ENCODE measurements around the gene FTL.
A peak's percentile ranks its signal among the peaks of the same experiment; 100 is the strongest.

Gene FTL

DNA sequence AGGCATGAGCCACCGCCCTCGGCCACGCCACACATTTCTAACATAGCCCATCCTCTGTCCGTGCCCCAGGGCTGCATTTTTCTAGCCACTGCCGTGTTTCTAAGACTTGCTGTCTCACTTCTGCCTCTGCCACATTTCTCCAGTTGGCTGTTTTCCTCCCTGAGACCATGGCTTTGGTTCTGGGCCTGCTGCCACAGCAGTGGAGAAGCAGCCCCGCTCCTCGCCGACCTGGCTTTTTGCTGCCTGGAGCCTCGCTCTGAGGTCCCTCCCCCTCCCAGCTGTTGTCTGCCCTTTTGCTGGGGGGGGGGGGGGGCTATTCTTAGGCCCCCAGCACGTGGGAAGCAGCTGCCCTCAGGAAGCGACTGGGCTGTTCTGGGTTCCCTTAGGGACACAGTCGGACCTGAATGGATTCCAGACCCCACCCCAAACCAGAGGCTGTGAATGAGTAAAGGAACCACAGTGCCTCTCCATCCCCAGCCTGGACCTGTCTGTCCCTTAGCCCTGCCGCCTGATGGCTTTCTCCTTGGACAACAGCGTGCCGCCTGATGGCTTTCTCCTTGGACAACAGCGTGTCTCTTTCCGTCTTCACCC is 24.7 kb downstream of the FTL start:
- H3K23ac ChIP-seq (ENCODE audit: low read depth, low read length, poor library complexity): peak overlapping the region; percentile 26
- H4K91ac ChIP-seq (ENCODE audit: low read depth, low read length, poor library complexity): no peak overlapping the region
- H3K18ac ChIP-seq (ENCODE audit: low read length): no peak overlapping the region
- H2BK12ac ChIP-seq (ENCODE audit: low read length): no peak overlapping the region
- H3K4ac ChIP-seq (ENCODE audit: low read length): no peak overlapping the region
- no peaks in the 10 kb centered on the region for H3K27me3 ChIP-seq (ENCODE audit: control insufficient read depth in 3 of 3, insufficient read depth in 3 of 3, low read depth in 1 of 3, low read length in 3 of 3)
- no peak overlapping the region for H3K4me2 ChIP-seq (ENCODE audit: insufficient read depth, low read length, poor library complexity, severe bottlenecking)
- H3K9me3 ChIP-seq (replicated peaks in 1 of 2; ENCODE audit: control insufficient read depth in 2 of 2, insufficient read depth in 1 of 2, low read depth in 1 of 2, low read length in 2 of 2): no peaks in the 10 kb centered on the region
- no peak overlapping the region for H3K9ac ChIP-seq (ENCODE audit: low read depth, low read length, poor library complexity)
- no peak overlapping the region for H2AK5ac ChIP-seq (ENCODE audit: low read depth, low read length)
- no peak overlapping the region for H3K4me3 ChIP-seq (ENCODE audit: low read length in 2 of 2)
- H2BK5ac ChIP-seq (ENCODE audit: low read length): no peak overlapping the region
- H4K8ac ChIP-seq (ENCODE audit: low read depth, low read length): no peak overlapping the region
- H3K14ac ChIP-seq (ENCODE audit: low read length): no peak overlapping the region
- peaks cover 20 to 46% of the 10 kb centered on the region in 2 donors for H3K36me3 ChIP-seq (replicated peaks in 1 of 2; ENCODE audit: control insufficient read depth in 2 of 2, insufficient read depth in 2 of 2, low read length in 2 of 2)
- no peak overlapping the region for H2BK120ac ChIP-seq (ENCODE audit: low read depth, low read length)
- no CpG with 5 or more reads among the region's 17 CpGs for WGBS, 2 donors (ENCODE audit: extremely low coverage in 2 of 2, insufficient read length in 2 of 2, insufficient replicate concordance in 1 of 2)
- no peak overlapping the region for H2AFZ ChIP-seq (ENCODE audit: low read length)
- peaks cover 11% of the 10 kb centered on the region for H3K79me1 ChIP-seq (ENCODE audit: low read depth, low read length)
- no peak for DNase-seq (ENCODE audit: low spot score)
- H3K27ac ChIP-seq (replicated peaks; ENCODE audit: low read length): no peak overlapping the region
- H2BK15ac ChIP-seq (ENCODE audit: low read length): no peak overlapping the region
- peaks cover 5 to 11% of the 10 kb centered on the region in 2 donors for H3K4me1 ChIP-seq (ENCODE audit: control insufficient read depth in 2 of 2, insufficient read depth in 1 of 2, low read depth in 1 of 2, low read length in 2 of 2)

GRCh38 chr19:48990400-48990799 is 25.3 kb downstream of the FTL start:
- no peak overlapping the region for H3K4me3 ChIP-seq (ENCODE audit: low read length in 2 of 2)
- no peak overlapping the region for H2AFZ ChIP-seq (ENCODE audit: low read length)
- H4K8ac ChIP-seq (ENCODE audit: low read depth, low read length): no peak overlapping the region
- H3K36me3 ChIP-seq (replicated peaks in 1 of 2; ENCODE audit: control insufficient read depth in 2 of 2, insufficient read depth in 2 of 2, low read length in 2 of 2): peaks cover 14 to 40% of the 10 kb centered on the region in 2 donors
- H3K23ac ChIP-seq (ENCODE audit: low read depth, low read length, poor library complexity): no peak overlapping the region
- peaks cover 7 to 14% of the 10 kb centered on the region in 2 donors for H3K4me1 ChIP-seq (ENCODE audit: control insufficient read depth in 2 of 2, insufficient read depth in 1 of 2, low read depth in 1 of 2, low read length in 2 of 2)
- no peak overlapping the region for H3K27ac ChIP-seq (replicated peaks; ENCODE audit: low read length)
- no peak overlapping the region for H4K91ac ChIP-seq (ENCODE audit: low read depth, low read length, poor library complexity)
- no peak overlapping the region for H2BK5ac ChIP-seq (ENCODE audit: low read length)
- H3K9ac ChIP-seq (ENCODE audit: low read depth, low read length, poor library complexity): no peak overlapping the region
- H2AK5ac ChIP-seq (ENCODE audit: low read depth, low read length): no peak overlapping the region
- H2BK12ac ChIP-seq (ENCODE audit: low read length): no peak overlapping the region
- no peaks in the 10 kb centered on the region for H3K27me3 ChIP-seq (ENCODE audit: control insufficient read depth in 3 of 3, insufficient read depth in 3 of 3, low read depth in 1 of 3, low read length in 3 of 3)
- H3K14ac ChIP-seq (ENCODE audit: low read length): no peak overlapping the region
- no peak overlapping the region for H2BK120ac ChIP-seq (ENCODE audit: low read depth, low read length)
- no peak for DNase-seq (ENCODE audit: low spot score)
- no peaks in the 10 kb centered on the region for H3K9me3 ChIP-seq (replicated peaks in 1 of 2; ENCODE audit: control insufficient read depth in 2 of 2, insufficient read depth in 1 of 2, low read depth in 1 of 2, low read length in 2 of 2)
- H2BK15ac ChIP-seq (ENCODE audit: low read length): no peak overlapping the region
- H3K79me1 ChIP-seq (ENCODE audit: low read depth, low read length): peaks cover 11% of the 10 kb centered on the region
- WGBS, 2 donors (ENCODE audit: extremely low coverage in 2 of 2, insufficient read length in 2 of 2, insufficient replicate concordance in 1 of 2): no CpG with 5 or more reads among the region's 4 CpGs
- H3K18ac ChIP-seq (ENCODE audit: low read length): no peak overlapping the region
- H3K4ac ChIP-seq (ENCODE audit: low read length): no peak overlapping the region
- no peak overlapping the region for H3K4me2 ChIP-seq (ENCODE audit: insufficient read depth, low read length, poor library complexity, severe bottlenecking)

- peak overlapping the region in 1 of 2 donors; percentile 60 for H3K4me3 ChIP-seq (ENCODE audit: low read length in 2 of 2)
Observed at GRCh38 chr19:48991011-48991609, 26.0 kb downstream of the FTL start.

DNA sequence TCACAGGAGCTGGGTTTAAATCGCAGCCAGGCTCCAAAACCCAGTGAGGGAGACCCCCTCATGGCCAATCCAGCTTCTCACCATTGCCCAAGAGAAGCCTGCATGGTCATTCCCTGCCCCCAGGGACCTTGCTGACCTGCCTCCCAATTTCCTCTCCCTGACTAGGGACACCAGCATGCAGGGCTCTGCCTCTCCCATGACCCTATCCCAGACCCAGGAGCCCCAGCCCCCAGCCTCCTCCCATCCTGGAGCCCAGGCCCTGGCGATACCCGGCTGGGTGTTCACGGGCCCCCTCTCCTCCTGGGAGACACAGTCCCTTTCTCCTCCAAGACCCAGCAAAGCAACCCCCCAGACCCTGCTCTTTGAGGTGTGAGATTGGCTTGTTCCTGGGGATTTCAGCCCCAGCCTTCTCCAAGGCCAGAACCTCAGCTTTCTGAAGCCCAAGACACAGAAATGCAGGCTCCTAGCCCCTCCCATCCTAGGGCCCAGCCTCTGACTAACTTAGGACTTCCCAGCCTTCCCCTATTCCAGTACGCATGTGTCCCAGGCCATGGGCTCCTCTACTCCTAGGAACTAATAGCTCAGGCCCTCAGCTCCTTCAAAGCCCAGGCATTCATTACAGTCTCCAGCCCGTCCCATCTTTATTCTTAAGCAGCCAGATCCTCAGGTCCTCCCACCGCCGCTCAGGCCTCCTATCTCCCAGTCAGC is 26.9 kb downstream of the FTL start:
- H3K36me3 ChIP-seq (replicated peaks in 1 of 2; ENCODE audit: control insufficient read depth in 2 of 2, insufficient read depth in 2 of 2, low read length in 2 of 2): peaks cover 9 to 26% of the 10 kb centered on the region in 2 donors
- no peak overlapping the region for H3K14ac ChIP-seq (ENCODE audit: low read length)
- no peak overlapping the region for H2BK120ac ChIP-seq (ENCODE audit: low read depth, low read length)
- H2AK5ac ChIP-seq (ENCODE audit: low read depth, low read length): peak overlapping the region; percentile 29
- H3K4me3 ChIP-seq (ENCODE audit: low read length in 2 of 2): peak overlapping the region; percentile 60 to 85
- peak overlapping the region; percentile 65 for H3K4me2 ChIP-seq (ENCODE audit: insufficient read depth, low read length, poor library complexity, severe bottlenecking)
- H3K27ac ChIP-seq (replicated peaks; ENCODE audit: low read length): peak overlapping the region; percentile 52
- no peak overlapping the region for H3K23ac ChIP-seq (ENCODE audit: low read depth, low read length, poor library complexity)
- no peak overlapping the region for H2BK15ac ChIP-seq (ENCODE audit: low read length)
- H3K27me3 ChIP-seq (ENCODE audit: control insufficient read depth in 3 of 3, insufficient read depth in 3 of 3, low read depth in 1 of 3, low read length in 3 of 3): no peaks in the 10 kb centered on the region
- H3K9me3 ChIP-seq (replicated peaks in 1 of 2; ENCODE audit: control insufficient read depth in 2 of 2, insufficient read depth in 1 of 2, low read depth in 1 of 2, low read length in 2 of 2): no peaks in the 10 kb centered on the region
- peaks cover 12% of the 10 kb centered on the region for H3K79me1 ChIP-seq (ENCODE audit: low read depth, low read length)
- H3K18ac ChIP-seq (ENCODE audit: low read length): peak overlapping the region; percentile 21
- H3K4ac ChIP-seq (ENCODE audit: low read length): no peak overlapping the region
- no peak for DNase-seq (ENCODE audit: low spot score)
- H4K8ac ChIP-seq (ENCODE audit: low read depth, low read length): no peak overlapping the region
- no peak overlapping the region for H2BK5ac ChIP-seq (ENCODE audit: low read length)
- H3K9ac ChIP-seq (ENCODE audit: low read depth, low read length, poor library complexity): no peak overlapping the region
- H2BK12ac ChIP-seq (ENCODE audit: low read length): no peak overlapping the region
- peak overlapping the region; percentile 78 for H2AFZ ChIP-seq (ENCODE audit: low read length)
- H3K4me1 ChIP-seq (ENCODE audit: control insufficient read depth in 2 of 2, insufficient read depth in 1 of 2, low read depth in 1 of 2, low read length in 2 of 2): peaks cover 7 to 14% of the 10 kb centered on the region in 2 donors
- H4K91ac ChIP-seq (ENCODE audit: low read depth, low read length, poor library complexity): no peak overlapping the region
- WGBS, 2 donors (ENCODE audit: extremely low coverage in 2 of 2, insufficient read length in 2 of 2, insufficient replicate concordance in 1 of 2): no CpG with 5 or more reads among the region's 8 CpGs

More at GRCh38 chr19:48991011-48991609, 26.0 kb downstream of the FTL start:
- Histone ChIP-seq H3K9me3 (replicated peaks in 1 of 2; ENCODE audit: control insufficient read depth in 2 of 2, insufficient read depth in 1 of 2, low read depth in 1 of 2, low read length in 2 of 2) (no peaks in the 10 kb centered on the region), H3K18ac (ENCODE audit: low read length) (no peak overlapping the region), H3K27me3 (ENCODE audit: control insufficient read depth in 3 of 3, insufficient read depth in 3 of 3, low read depth in 1 of 3, low read length in 3 of 3) (no peaks in the 10 kb centered on the region), H3K14ac (ENCODE audit: low read length) (no peak overlapping the region), H3K4ac (ENCODE audit: low read length) (no peak overlapping the region), H4K8ac (ENCODE audit: low read depth, low read length) (no peak overlapping the region), H3K27ac (replicated peaks; ENCODE audit: low read length) (no peak overlapping the region), H2BK12ac (ENCODE audit: low read length) (no peak overlapping the region), H2BK15ac (ENCODE audit: low read length) (no peak overlapping the region), H3K36me3 (replicated peaks in 1 of 2; ENCODE audit: control insufficient read depth in 2 of 2, insufficient read depth in 2 of 2, low read length in 2 of 2) (peaks cover 9 to 33% of the 10 kb centered on the region in 2 donors), H3K79me1 (ENCODE audit: low read depth, low read length) (peaks cover 11% of the 10 kb centered on the region), H2AFZ (ENCODE audit: low read length) (no peak overlapping the region), H2BK5ac (ENCODE audit: low read length) (no peak overlapping the region), H3K4me2 (ENCODE audit: insufficient read depth, low read length, poor library complexity, severe bottlenecking) (no peak overlapping the region), H2AK5ac (ENCODE audit: low read depth, low read length) (peak overlapping the region; percentile 29), H3K23ac (ENCODE audit: low read depth, low read length, poor library complexity) (peak overlapping the region; percentile 69), H4K91ac (ENCODE audit: low read depth, low read length, poor library complexity) (no peak overlapping the region), H3K4me1 (ENCODE audit: control insufficient read depth in 2 of 2, insufficient read depth in 1 of 2, low read depth in 1 of 2, low read length in 2 of 2) (peaks cover 7 to 14% of the 10 kb centered on the region in 2 donors), H3K9ac (ENCODE audit: low read depth, low read length, poor library complexity) (peak overlapping the region; percentile 72), H2BK120ac (ENCODE audit: low read depth, low read length) (peak overlapping the region; percentile 50)
- DNase-seq (ENCODE audit: low spot score): no peak
- WGBS, 2 donors (ENCODE audit: extremely low coverage in 2 of 2, insufficient read length in 2 of 2, insufficient replicate concordance in 1 of 2): no CpG with 5 or more reads among the region's 22 CpGs

Data from neuronal stem cell (in vitro differentiated cells).